GM18498 (cell line): ENCODE data around the gene P2RY14.

Source experiments
- ATAC-seq: cut with Tn5 transposase; IDR thresholded peaks from one replicate; pipeline ENCODE4 v1.9.1; 2021; ENCODE audit warnings: mild to moderate bottlenecking, moderate library complexity; ENCODE audit not compliant: unreplicated experiment

The P2RY14 gene

GRCh38 chr3:151191095-151191494 is 87.2 kb downstream of the P2RY14 start:
- ATAC-seq = no peak

DNA sequence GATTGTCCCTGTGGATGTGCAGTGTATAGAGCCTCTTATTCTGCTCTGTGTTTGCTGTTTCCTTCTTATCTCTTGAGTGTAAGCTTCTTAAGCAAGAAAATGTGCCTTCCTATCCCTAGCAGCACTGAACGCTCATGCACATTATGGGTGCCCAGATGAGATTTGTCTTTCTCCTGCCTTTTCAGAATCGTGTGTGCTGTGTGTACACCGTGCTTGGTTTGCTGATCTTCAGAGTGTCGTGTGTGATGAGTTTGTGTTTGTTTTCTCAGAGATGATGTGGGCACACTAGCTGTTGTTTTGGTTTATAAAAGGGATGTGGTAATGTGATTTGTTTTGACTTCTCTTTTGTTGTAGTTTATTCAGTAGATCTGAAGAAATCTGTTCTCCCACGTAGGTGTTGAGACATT is 95.1 kb downstream of the P2RY14 start:
- ATAC-seq = no peak

DNA sequence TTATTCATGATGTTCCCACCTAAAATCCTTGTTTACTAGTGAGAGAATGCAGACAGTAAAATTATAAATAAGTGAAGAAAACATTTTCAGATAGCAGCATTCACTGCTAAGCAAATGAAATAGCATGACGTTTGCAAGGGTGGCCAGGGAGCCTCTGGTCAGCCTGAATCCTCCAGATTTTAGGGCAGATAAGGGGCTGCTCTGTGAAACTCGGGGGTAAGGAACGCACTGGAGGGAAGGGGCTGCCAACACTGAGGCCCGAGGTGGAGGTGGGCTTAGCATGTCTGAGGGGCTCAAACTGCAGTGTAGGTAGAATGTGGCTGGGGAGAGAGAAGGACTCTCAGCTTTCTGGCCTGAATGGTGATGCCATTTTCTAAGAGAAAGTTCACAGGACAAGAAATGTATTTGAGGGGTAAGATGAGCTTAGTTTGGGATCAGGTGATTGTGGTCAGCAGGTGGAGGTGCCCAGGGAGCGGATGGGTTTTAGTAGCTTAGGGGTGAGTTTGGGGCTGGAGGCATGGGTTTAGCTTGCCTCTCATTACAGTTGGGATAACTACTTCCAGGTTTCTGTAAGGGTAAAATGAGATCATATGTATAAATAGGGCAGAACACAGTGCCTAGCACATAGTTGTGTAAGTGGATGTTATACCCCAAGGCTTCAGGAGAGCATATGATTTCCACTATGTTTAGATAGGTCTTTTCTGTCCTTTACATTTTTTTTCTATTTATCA is 95.8 kb downstream of the P2RY14 start:
- no peak for ATAC-seq

- no peak for ATAC-seq
Measured at GRCh38 chr3:151178208-151178845, 100.0 kb downstream of the P2RY14 start.

- no peak for ATAC-seq
Measured at GRCh38 chr3:151175952-151176351, 102.4 kb downstream of the P2RY14 start.

- ATAC-seq = no peak
Measured at GRCh38 chr3:151174351-151174750, 104.0 kb downstream of the P2RY14 start.

- peak; percentile 60 for ATAC-seq
Measured at GRCh38 chr3:151171145-151171757, 107.1 kb downstream of the P2RY14 start.

GRCh38 chr3:151169948-151170679 is 108.2 kb downstream of the P2RY14 start:
- ATAC-seq = peak; percentile 31

GRCh38 chr3:151169262-151169947 is 108.9 kb downstream of the P2RY14 start:
- ATAC-seq = peak; percentile 57

DNA sequence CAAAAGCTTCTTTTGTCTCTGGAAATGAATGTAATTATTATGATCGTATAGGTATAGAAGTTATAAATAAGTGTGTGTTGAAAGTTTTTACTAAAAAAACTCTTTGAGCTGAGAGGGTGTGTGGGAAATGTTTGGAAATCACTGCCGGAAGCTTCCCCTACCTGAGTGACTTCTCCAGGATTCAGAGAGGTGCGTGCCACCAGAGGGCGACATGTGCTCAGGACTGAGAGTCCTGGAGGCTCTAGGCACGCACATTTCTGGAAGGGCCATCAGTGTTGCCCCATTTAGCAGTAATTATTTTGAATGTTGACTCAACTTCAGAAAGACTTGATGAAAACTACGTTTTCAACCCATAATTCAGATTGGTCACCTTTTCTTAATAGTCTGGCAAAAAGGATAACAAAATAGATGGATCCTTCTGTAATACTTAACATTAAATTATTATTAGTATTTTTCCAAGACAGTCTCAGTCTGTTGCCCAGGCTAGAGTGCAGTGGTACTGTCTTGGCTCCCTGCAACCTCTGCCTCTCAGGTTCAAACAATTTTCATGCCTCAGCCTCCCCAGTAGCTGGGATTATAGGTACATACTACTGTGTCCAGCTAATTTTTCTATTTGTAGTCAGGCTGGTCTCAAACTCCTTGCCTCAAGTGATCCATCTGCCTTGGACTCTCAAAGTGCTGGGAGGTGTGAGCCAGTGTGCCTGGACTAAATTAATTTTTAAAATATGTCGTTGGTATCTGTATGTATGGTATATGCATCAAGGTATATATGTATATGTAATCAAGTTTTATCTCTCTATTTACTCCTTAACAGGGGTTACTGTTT is 109.9 kb downstream of the P2RY14 start:
- peak; percentile 62 for ATAC-seq

GRCh38 chr3:151166161-151166560 is 112.2 kb downstream of the P2RY14 start:
- no peak for ATAC-seq

DNA sequence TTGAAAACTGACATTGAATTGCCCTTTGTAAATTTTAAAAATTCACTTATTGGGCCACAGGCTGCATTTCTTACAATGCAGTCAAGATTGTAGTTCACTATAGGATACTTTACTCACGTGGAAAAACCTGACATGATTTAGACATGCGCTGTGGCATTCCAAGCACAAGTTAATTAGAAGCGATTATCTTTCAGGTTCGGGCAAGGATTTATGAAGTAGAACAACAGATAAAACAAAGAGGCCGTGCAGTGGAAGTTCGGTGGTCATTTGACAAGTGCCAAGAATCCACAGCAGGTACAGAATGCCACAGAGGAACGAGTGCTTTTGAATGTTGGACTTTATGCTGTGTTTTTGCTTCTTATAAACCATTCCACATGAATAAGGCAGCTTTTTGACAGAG is 113.1 kb downstream of the P2RY14 start:
- no peak for ATAC-seq
